SHP77 (cell line): ENCODE data around the gene TJP1.
"Not testable (repeated sequence)": the region's sequence is repeated elsewhere in the genome, so short reads cannot be mapped to it uniquely, and the experiment has no call there.

ENCODE experiments used
- DNase-seq, 2 experiments: peaks; one replicate each; lab custom pipeline; 2025; lab: John Stamatoyannopoulos, UW

Gene TJP1

GRCh38 chr15:29800491-29801366 lies 21.5 kb downstream of the TJP1 start:
- no peak for DNase-seq

GRCh38 chr15:29799859-29800258 lies 22.4 kb downstream of the TJP1 start:
- DNase-seq, result no peak

- DNase-seq, result no peak
Observed at GRCh38 chr15:29795610-29796009, 26.7 kb downstream of the TJP1 start.

DNA sequence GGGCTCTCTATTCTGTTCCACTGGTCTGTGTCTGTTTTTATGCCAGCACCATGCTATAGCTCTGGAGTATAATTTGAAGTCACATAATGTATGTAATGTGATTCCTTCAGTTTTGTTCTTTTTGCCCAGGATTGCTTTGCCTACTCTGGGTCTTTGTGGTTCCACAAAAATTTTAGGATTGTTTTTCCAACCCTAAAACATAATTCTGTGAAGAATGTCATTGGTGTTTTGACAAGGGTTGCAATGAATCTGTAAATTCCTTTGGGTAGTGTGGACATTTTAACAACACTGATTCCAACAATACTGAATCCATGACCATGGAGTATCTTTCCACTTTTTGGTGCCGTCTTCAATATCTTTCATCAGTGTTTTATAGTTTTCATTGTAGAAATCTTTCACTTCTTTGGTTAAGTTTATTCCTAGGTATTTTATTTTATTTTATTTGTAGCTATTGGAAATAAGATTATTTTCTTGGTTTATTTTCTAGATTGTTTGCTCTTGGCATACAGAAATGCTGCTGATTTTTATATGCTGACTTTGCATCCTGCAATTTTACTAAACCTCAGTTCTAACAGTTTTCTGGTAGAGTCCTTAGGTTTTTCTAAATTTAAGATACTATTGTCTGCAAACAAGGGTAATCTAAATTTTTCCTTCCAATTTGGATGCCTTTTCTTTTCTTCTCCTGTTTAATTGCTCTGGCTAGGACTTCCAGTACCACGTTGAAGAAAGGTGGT lies 29.7 kb downstream of the TJP1 start:
- no peak for DNase-seq

DNA sequence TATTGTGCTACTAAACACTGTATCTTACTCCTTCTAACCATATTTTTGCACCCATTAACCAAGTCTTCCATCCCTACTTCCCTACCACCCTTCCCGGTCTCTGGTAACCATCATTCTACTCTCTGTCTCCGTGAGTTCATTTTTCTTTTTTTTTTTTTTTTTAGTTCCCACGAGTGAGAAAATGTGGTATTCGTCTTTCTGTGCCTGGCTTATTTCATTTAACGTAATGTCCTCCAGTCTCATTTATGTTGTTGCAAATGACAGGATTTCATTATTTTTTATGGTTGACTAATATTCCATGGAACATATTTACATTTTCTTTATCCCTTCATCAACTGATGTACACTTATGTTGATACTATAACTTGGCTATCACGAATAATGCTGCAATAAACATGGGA lies 31.7 kb downstream of the TJP1 start:
- no peak for DNase-seq

DNA sequence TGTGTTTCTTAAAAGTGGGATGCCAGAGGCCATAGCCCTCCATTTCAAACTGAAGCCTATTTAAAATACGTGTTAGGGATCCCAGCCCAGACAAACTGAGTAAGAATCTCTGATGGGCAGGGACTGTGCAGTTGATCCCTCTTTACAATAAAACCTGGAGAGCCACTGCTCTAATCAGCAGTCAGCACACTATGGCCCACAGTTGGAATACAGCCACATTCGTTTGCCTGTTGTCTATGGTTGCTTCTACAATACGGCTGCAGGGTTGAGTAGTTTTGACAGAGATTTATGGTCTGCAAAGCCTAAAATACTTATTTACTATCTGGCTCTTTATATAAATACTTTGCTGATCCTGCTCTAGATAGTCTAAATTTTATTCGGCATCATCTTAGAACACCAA lies 32.4 kb downstream of the TJP1 start:
- no peak for DNase-seq

GRCh38 chr15:29788433-29789034 lies 33.7 kb downstream of the TJP1 start:
- no peak for DNase-seq

DNA sequence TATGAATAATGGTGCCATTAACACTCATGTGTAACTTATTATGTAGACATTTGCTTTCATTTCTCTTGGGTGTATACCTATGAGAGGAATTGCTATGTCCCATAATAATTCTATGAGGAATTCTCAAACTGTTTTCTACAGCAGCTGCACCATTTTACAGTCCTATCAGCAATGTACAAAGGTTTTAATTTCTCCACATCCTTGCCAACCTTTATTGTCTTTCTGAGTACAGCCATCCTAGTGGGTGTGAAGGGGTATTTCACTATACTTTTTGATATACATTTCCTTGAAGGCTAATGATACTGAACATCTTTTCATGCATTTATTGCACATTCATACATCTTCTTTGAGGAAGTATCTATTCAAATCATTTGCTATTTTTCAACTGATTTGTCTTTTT lies 34.5 kb downstream of the TJP1 start:
- no peak for DNase-seq

GRCh38 chr15:29785642-29786041 lies 36.6 kb downstream of the TJP1 start:
- DNase-seq, result no peak

DNA sequence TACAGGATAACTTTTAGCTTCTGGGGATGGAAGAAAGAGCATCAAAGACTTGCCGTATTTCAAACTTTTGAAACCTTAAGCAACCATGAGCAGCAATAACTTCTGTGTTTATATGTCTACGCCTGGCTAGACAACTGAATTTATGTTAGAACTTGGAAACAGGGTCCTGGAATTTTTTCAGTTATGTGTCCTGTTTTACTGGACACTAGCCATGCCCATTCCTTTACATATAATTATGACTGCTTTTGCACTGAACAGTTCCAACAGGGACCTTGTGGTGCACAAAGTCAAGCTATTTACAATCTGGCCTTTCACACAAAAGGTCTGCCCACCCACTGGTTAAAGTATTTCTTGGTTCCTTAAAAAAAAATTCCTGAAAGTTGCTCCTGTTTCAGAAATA lies 37.1 kb downstream of the TJP1 start:
- no peak for DNase-seq

GRCh38 chr15:29784413-29784812 lies 37.9 kb downstream of the TJP1 start:
- DNase-seq, result no peak

GRCh38 chr15:29782816-29783215 lies 39.5 kb downstream of the TJP1 start:
- DNase-seq, result not testable (repeated sequence)

DNA sequence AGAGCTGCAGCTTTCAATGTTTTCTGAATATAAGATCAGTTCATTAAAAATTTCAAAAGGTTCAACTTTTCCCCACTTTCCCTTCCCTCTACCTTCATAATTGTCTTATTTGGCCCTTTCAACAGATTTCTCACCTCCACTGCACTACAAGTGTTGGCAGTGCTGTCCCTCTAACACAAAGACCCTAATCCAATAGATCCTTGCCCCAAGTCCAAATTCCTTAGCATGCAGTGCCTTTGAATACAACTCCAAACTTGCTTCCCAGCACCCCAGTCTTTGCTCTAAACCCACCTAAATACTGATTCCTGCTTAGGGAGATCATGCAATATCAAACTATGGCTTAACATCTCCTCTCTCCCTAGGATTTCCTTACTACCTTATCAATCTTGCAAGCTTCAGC lies 43.9 kb downstream of the TJP1 start:
- no peak for DNase-seq

DNA sequence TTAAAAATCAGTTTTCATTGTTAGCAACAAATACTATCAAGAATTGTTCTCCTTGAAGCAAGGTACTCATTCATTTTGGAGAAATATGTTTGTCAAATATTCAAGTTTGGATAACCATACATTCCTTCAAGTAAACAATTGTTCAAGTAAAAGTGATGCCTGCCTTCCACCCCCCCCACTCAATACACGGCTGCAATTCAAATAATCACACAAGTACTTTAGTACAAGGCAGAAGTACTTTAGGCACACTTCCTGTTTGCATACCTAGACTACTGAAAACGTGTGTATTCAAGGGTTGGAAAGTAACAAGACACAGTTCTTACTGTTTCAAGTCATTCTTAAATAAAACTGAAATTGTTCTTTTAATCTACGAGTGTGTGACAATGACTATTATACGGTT lies 45.4 kb downstream of the TJP1 start:
- no peak for DNase-seq

DNA sequence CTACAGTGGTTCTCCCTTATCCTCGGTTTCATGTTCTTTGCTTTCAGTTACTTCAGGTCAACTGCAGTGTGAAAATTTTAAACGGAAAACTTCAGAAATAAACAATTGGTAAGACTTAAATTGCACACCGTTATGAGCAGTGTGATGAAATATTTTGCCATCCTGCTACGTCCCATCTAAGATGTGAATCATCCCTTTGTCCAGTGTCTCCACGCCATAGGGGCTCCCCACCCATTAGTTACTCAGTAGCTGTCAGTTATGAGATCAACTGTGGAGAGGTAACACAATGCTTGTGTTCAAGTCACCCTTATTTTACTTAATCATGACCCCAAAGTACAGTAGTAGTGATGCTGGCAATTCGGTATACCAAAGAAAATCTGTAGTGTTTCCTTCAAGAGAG lies 47.4 kb downstream of the TJP1 start:
- no peak for DNase-seq

GRCh38 chr15:29773816-29774215 lies 48.5 kb downstream of the TJP1 start:
- no peak for DNase-seq

GRCh38 chr15:29773000-29773399 lies 49.3 kb downstream of the TJP1 start:
- no peak for DNase-seq

DNA sequence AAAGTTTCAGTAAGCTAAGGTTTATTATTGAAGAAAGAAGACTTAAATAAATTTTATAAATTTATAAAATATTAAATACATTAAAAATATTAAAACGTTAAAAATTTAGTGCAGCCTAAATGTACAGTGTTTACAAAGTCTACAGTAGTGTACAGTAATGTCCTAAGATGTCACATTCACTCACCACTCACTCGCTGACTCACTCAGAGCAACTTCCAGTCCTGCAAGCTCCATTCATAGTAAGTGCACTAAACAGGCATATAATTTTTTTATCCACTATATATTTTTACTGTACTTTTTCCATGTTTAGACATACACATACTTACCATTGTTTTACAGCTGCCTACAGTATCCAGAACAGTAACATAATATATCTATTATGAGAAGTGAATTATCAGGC lies 51.5 kb downstream of the TJP1 start:
- DNase-seq, result no peak

GRCh38 chr15:29765898-29766527 lies 56.3 kb downstream of the TJP1 start:
- DNase-seq, result no peak

DNA sequence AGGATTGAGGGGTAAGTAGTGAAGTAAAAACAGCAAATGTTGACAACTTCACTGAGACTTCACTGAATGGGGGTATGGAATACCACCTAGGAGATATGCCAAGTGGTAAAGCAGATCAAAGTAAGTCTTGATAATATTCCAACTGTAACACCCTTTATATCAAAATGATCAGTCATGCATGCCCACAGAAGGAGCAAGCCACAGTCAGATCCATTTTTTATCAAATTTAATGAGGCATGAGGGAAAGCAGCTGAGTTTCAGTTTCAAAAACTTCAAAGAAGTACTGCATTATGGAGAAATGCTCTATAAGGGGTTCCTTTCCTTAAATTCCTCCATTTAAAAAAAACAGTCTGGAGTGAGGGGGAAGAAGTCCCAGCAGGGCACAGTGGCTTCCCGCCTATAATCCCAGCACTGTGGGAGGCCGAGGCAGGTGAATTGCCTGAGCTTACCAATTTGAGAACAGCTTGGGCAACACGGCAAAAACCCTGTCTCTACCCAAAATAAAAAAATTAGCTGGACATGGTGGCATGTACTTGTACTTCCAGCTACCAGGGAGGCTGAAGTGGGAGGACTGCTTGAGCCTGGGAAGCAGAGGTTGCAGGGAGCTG lies 56.9 kb downstream of the TJP1 start:
- no peak for DNase-seq

GRCh38 chr15:29759596-29759995 lies 62.7 kb downstream of the TJP1 start:
- no peak for DNase-seq
